Loucy (cell line): ENCODE data around the gene KIAA1549.

Experiments
- H2AFZ ChIP-seq: fragments of 200-600 bp; sonication (generic); 2 replicates; pipeline ENCODE4 v1.6.0; 2016; ENCODE audit warnings: antibody characterized with exemption, mild to moderate bottlenecking, low read length, moderate library complexity
- H3F3A ChIP-seq: fragments of 200-600 bp; 2 replicates; pipeline ENCODE4 v1.6.0; 2016; ENCODE audit warnings: antibody characterized with exemption, low read depth, mild to moderate bottlenecking
- H3K27me3 ChIP-seq: fragments of 200-600 bp; sonication (generic); 2 replicates; pipeline ENCODE4 v1.6.1; 2014; ENCODE audit warnings: low read length, mild to moderate bottlenecking; ENCODE audit not compliant: insufficient read depth, poor library complexity, severe bottlenecking
- H3K36me3 ChIP-seq: fragments of 200-600 bp; sonication (generic); 2 replicates; pipeline ENCODE4 v1.6.1; 2016; ENCODE audit warnings: low read length; ENCODE audit not compliant: insufficient read depth
- H3K4me1 ChIP-seq: fragments of 200-600 bp; sonication (generic); 2 replicates; pipeline ENCODE4 v1.5.1; 2014; ENCODE audit warnings: low read length, mild to moderate bottlenecking; ENCODE audit not compliant: insufficient read depth, poor library complexity, severe bottlenecking
- H3K4me2 ChIP-seq: fragments of 200-600 bp; sonication (generic); 2 replicates; pipeline ENCODE4 v1.6.0; 2014; ENCODE audit warnings: antibody characterized with exemption, low read length, low read depth, mild to moderate bottlenecking; ENCODE audit not compliant: poor library complexity, severe bottlenecking
- H3K4me3 ChIP-seq: fragments of 200-600 bp; sonication (generic); 2 replicates; pipeline ENCODE4 v1.5.1; 2014; ENCODE audit warnings: low read length, mild to moderate bottlenecking, mixed read lengths; ENCODE audit not compliant: poor library complexity, severe bottlenecking
- H3K79me2 ChIP-seq: fragments of 200-600 bp; sonication (generic); 2 replicates; pipeline ENCODE4 v1.6.1; 2014; ENCODE audit warnings: low read length; ENCODE audit not compliant: insufficient read depth
- H3K9ac ChIP-seq: fragments of 200-600 bp; sonication (generic); 2 replicates; pipeline ENCODE4 v1.6.0; 2014; ENCODE audit warnings: mild to moderate bottlenecking, low read depth, low read length, moderate library complexity; ENCODE audit not compliant: poor library complexity, severe bottlenecking
- H3K9me2 ChIP-seq: fragments of 200-600 bp; sonication (generic); replicated peaks from 2 replicates; pipeline ENCODE4 v1.6.1; 2016; ENCODE audit warnings: low read depth, low read length, mixed read lengths
- H3K9me3 ChIP-seq: fragments of 200-600 bp; sonication (generic); 2 replicates; pipeline ENCODE4 v1.6.1; 2014; ENCODE audit warnings: mild to moderate bottlenecking, antibody characterized with exemption, low read length, low read depth; ENCODE audit not compliant: insufficient read depth
- H4K20me1 ChIP-seq: fragments of 200-600 bp; sonication (generic); 2 replicates; pipeline ENCODE4 v1.6.0; 2014; ENCODE audit warnings: antibody characterized with exemption, low read length, mild to moderate bottlenecking; ENCODE audit not compliant: insufficient read depth, poor library complexity, severe bottlenecking
- EZH2phosphoT487 ChIP-seq: fragments of 200-600 bp; IDR thresholded peaks from 2 replicates; pipeline ENCODE4 v1.6.1; 2018; ENCODE audit warnings: antibody characterized with exemption, mild to moderate bottlenecking, moderate library complexity, borderline replicate concordance
- TF ChIP-seq, protein P1 (sequence below): fragments of 200-600 bp; sonication (generic); conservative IDR thresholded peaks from 2 replicates; pipeline ENCODE4 v1.5.1; 2014; ENCODE audit warnings: mild to moderate bottlenecking, antibody characterized with exemption, low read length

Gene KIAA1549

GRCh38 chr7:138867744-138868143, 113.4 kb downstream of the KIAA1549 start:
- Histone ChIP-seq H3F3A (no peaks in the 10 kb centered on the region), H3K36me3 (peaks cover 49% of the 10 kb centered on the region; the same call in 1 of the 2 replicates), H3K4me1 (no peaks in the 10 kb centered on the region), H2AFZ (no peak overlapping the region), H3K4me3 (no peak overlapping the region), H3K9me2 (no peaks in the 10 kb centered on the region), H3K9ac (no peak overlapping the region), H4K20me1 (no peaks in the 10 kb centered on the region), H3K9me3 (no peaks in the 10 kb centered on the region), H3K79me2 (no peaks in the 10 kb centered on the region), H3K27me3 (no peaks in the 10 kb centered on the region), H3K4me2 (no peak overlapping the region)
- no peak for TF ChIP-seq EZH2phosphoT487
- TF ChIP-seq, protein P1, sequence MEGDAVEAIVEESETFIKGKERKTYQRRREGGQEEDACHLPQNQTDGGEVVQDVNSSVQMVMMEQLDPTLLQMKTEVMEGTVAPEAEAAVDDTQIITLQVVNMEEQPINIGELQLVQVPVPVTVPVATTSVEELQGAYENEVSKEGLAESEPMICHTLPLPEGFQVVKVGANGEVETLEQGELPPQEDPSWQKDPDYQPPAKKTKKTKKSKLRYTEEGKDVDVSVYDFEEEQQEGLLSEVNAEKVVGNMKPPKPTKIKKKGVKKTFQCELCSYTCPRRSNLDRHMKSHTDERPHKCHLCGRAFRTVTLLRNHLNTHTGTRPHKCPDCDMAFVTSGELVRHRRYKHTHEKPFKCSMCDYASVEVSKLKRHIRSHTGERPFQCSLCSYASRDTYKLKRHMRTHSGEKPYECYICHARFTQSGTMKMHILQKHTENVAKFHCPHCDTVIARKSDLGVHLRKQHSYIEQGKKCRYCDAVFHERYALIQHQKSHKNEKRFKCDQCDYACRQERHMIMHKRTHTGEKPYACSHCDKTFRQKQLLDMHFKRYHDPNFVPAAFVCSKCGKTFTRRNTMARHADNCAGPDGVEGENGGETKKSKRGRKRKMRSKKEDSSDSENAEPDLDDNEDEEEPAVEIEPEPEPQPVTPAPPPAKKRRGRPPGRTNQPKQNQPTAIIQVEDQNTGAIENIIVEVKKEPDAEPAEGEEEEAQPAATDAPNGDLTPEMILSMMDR, result no peak

- H3K9ac ChIP-seq, result no peak overlapping the region
- no peaks in the 10 kb centered on the region for H3K79me2 ChIP-seq
- H3K36me3 ChIP-seq, result peaks cover 46% of the 10 kb centered on the region; the same call in 1 of the 2 replicates
- TF ChIP-seq, protein P1, result no peak
- no peak for TF ChIP-seq EZH2phosphoT487
- H3K9me3 ChIP-seq, result no peaks in the 10 kb centered on the region
- H3K4me3 ChIP-seq, result no peak overlapping the region
- no peak overlapping the region for H3K4me2 ChIP-seq
- H3F3A ChIP-seq, result no peaks in the 10 kb centered on the region
- no peaks in the 10 kb centered on the region for H3K9me2 ChIP-seq
- H3K4me1 ChIP-seq, result no peaks in the 10 kb centered on the region
- no peaks in the 10 kb centered on the region for H4K20me1 ChIP-seq
- no peaks in the 10 kb centered on the region for H3K27me3 ChIP-seq
- no peak overlapping the region for H2AFZ ChIP-seq
Measured at GRCh38 chr7:138866353-138866752, 114.8 kb downstream of the KIAA1549 start.

- TF ChIP-seq, protein P1, result peak; percentile 74
- TF ChIP-seq EZH2phosphoT487, result no peak
- Histone ChIP-seq H3F3A (no peaks in the 10 kb centered on the region), H2AFZ (no peak overlapping the region), H3K4me3 (no peak overlapping the region), H3K27me3 (no peaks in the 10 kb centered on the region), H3K36me3 (peaks cover 47% of the 10 kb centered on the region; the same call in 1 of the 2 replicates), H3K4me2 (no peak overlapping the region), H3K79me2 (no peaks in the 10 kb centered on the region), H3K9ac (no peak overlapping the region), H3K9me2 (no peaks in the 10 kb centered on the region), H3K4me1 (no peaks in the 10 kb centered on the region), H3K9me3 (no peaks in the 10 kb centered on the region), H4K20me1 (no peaks in the 10 kb centered on the region)
Measured at GRCh38 chr7:138865843-138866242, 115.3 kb downstream of the KIAA1549 start.
